Tibial nerve (tissue), 4 donors: ENCODE results near the gene NFATC3. TPM values are rescaled to one million over a fixed set of nuclear protein-coding genes. Genes with fewer than 3 reads are reported as not detected.
"Not testable (repeated sequence)": the region's sequence is repeated elsewhere in the genome, so short reads cannot be mapped to it uniquely, and the experiment has no call there.

Source experiments
- DNase-seq, 2 donors: peaks; one replicate each; pipeline ENCODE4 v3.0.0-alpha.2; 2019; ENCODE audit warnings: low spot score in 2 of 2
- H3K27ac ChIP-seq, 4 donors: fragments of 200-600 bp; sonication (generic) in 3 of 4; one replicate each; pipeline ENCODE4 v1.5.1; 2017 to 2019; ENCODE audit warnings: mild to moderate bottlenecking in 1 of 4
- H3K27me3 ChIP-seq, 2 donors: fragments of 200-600 bp; sonication (generic) in 1 of 2; one replicate each; pipeline versions ENCODE4 v1.5.1 to v1.6.0; 2017 to 2019
- H3K36me3 ChIP-seq, 3 donors: fragments of 200-600 bp; sonication (generic); one replicate each; pipeline ENCODE4 v1.5.1; 2018 to 2019
- H3K4me1 ChIP-seq, 4 donors: fragments of 200-600 bp; sonication (generic) in 3 of 4; one replicate each; pipeline ENCODE4 v1.5.1; 2017 to 2019
- H3K4me3 ChIP-seq, 4 donors: fragments of 200-600 bp; sonication (generic) in 3 of 4; one replicate each; pipeline ENCODE4 v1.5.1; 2017 to 2019; ENCODE audit warnings: mild to moderate bottlenecking in 1 of 4, moderate library complexity in 1 of 4
- H3K9me3 ChIP-seq, 4 donors: fragments of 200-600 bp; sonication (generic) in 3 of 4; one replicate each; pipeline ENCODE4 v1.5.1; 2017 to 2019
- CTCF ChIP-seq, 5 experiments: fragments of 200-600 bp in 3 of 5; fragments of 450-650 bp in 2 of 5; sonication (generic) in 3 of 5; IDR thresholded peaks; one replicate each; pipeline ENCODE4 v1.5.1; 2016 to 2019; ENCODE audit warnings: antibody characterized with exemption in 5 of 5, mild to moderate bottlenecking in 3 of 5, moderate library complexity in 2 of 5
- EP300 ChIP-seq, 2 donors: sonication (generic); formaldehyde crosslinking; IDR thresholded peaks; one replicate each; pipeline ENCODE4 v1.6.1; 2017; ENCODE audit warnings: antibody characterized with exemption in 2 of 2, mild to moderate bottlenecking in 1 of 2
- POLR2A ChIP-seq, 2 donors: fragments of 450-650 bp; IDR thresholded peaks; one replicate each; pipeline ENCODE4 v1.6.1; 2017; ENCODE audit warnings: antibody characterized with exemption in 2 of 2, mild to moderate bottlenecking in 2 of 2, moderate library complexity in 2 of 2
- WGBS, 2 donors: methylation state at CpG; one replicate each; pipeline ENCODE4 v1.1.5; 2018; 5-methylcytosine and 5-hydroxymethylcytosine counted together
- total RNA-seq, 4 donors: library from RNA; depleted of rRNA; stranded (reverse); fragments of >200 nt; gene quantifications; one replicate each; pipeline ENCODE4 v1.1.0, GENCODE V29; 2016

Gene NFATC3
- total RNA-seq, 4 donors from 2014 or later, result 81.4 to 105 (median 97.1) TPM

- DNase-seq, result no peak
- TF ChIP-seq CTCF (IDR thresholded peaks at IDR 0.05), result no peak
- TF ChIP-seq EP300 (IDR thresholded peaks at IDR 0.05), result no peak
- TF ChIP-seq POLR2A (IDR thresholded peaks at IDR 0.05), result no peak
- Histone ChIP-seq H3K9me3 (no peaks in the 10 kb centered on the region), H3K4me3 (no peak overlapping the region), H3K27ac (peak overlapping the region in 1 of 4 donors; percentile 41), H3K4me1 (peaks cover 0 to 93% (median 46%) of the 10 kb centered on the region in 4 donors), H3K36me3 (no peaks in the 10 kb centered on the region), H3K27me3 (no peaks in the 10 kb centered on the region)
- 94 to 96% methylated on average over 5 of the region's 5 CpGs for WGBS, 2 donors
These were observed 6.5 kb downstream of the NFATC3 start for GRCh38 chr16:68091380-68092261.

GRCh38 chr16:68092275-68092674 lies 7.1 kb downstream of the NFATC3 start:
- not testable (repeated sequence) for H3K9me3 ChIP-seq, H3K27ac ChIP-seq, H3K4me3 ChIP-seq, H3K27me3 ChIP-seq, DNase-seq, H3K36me3 ChIP-seq
- H3K4me1 ChIP-seq, result peaks cover 0 to 92% (median 44%) of the 10 kb centered on the region in 4 donors
- 85 to 89% methylated on average over 10 of the region's 10 CpGs for WGBS, 2 donors

- no peak for DNase-seq
- 53 to 59% methylated on average over 5 of the region's 5 CpGs for WGBS, 2 donors
- TF ChIP-seq EP300 (IDR thresholded peaks at IDR 0.05) (no peak), CTCF (IDR thresholded peaks at IDR 0.05) (peak in 4 of 5 experiments; percentile 23 to 46 (median 35))
- Histone ChIP-seq H3K36me3 (no peaks in the 10 kb centered on the region), H3K4me3 (no peak overlapping the region), H3K9me3 (no peaks in the 10 kb centered on the region), H3K27me3 (no peaks in the 10 kb centered on the region), H3K27ac (peak overlapping the region in 2 of 4 donors; percentile 37 to 57), H3K4me1 (peaks cover 0 to 76% (median 34%) of the 10 kb centered on the region in 4 donors)
These were observed 8.8 kb downstream of the NFATC3 start for GRCh38 chr16:68093816-68094613.

- Histone ChIP-seq H3K27ac (peak overlapping the region in 1 of 4 donors; percentile 37), H3K36me3 (no peaks in the 10 kb centered on the region), H3K4me1 (peaks cover 0 to 70% (median 32%) of the 10 kb centered on the region in 4 donors), H3K4me3 (no peak overlapping the region), H3K27me3 (no peaks in the 10 kb centered on the region), H3K9me3 (no peaks in the 10 kb centered on the region)
- 75 to 81% methylated on average over 4 of the region's 4 CpGs for WGBS, 2 donors
- peak in 1 of 5 experiments; percentile 6 for TF ChIP-seq CTCF (IDR thresholded peaks at IDR 0.05)
- TF ChIP-seq POLR2A (IDR thresholded peaks at IDR 0.05), result no peak
- DNase-seq, result no peak
These were observed 9.4 kb downstream of the NFATC3 start for GRCh38 chr16:68094614-68094934.

GRCh38 chr16:68096491-68096890 lies 11.3 kb downstream of the NFATC3 start:
- Histone ChIP-seq H3K9me3 (no peaks in the 10 kb centered on the region), H3K36me3 (no peaks in the 10 kb centered on the region), H3K27me3 (no peaks in the 10 kb centered on the region), H3K4me3 (no peak overlapping the region), H3K27ac (no peak overlapping the region), H3K4me1 (peaks cover 0 to 56% (median 21%) of the 10 kb centered on the region in 4 donors)
- no peak for TF ChIP-seq POLR2A (IDR thresholded peaks at IDR 0.05)
- TF ChIP-seq CTCF (IDR thresholded peaks at IDR 0.05), result no peak
- TF ChIP-seq EP300 (IDR thresholded peaks at IDR 0.05), result no peak
- DNase-seq, result no peak
- 94% methylated on average over 2 of the region's 2 CpGs for WGBS, 2 donors
